ENCODE measurements around the gene BMF. TPM values are rescaled to one million over a fixed set of nuclear protein-coding genes. Genes with fewer than 3 reads are reported as not detected.

The BMF gene
- total RNA-seq, 1 donor from 2014 or later, result 46.6 TPM

DNA sequence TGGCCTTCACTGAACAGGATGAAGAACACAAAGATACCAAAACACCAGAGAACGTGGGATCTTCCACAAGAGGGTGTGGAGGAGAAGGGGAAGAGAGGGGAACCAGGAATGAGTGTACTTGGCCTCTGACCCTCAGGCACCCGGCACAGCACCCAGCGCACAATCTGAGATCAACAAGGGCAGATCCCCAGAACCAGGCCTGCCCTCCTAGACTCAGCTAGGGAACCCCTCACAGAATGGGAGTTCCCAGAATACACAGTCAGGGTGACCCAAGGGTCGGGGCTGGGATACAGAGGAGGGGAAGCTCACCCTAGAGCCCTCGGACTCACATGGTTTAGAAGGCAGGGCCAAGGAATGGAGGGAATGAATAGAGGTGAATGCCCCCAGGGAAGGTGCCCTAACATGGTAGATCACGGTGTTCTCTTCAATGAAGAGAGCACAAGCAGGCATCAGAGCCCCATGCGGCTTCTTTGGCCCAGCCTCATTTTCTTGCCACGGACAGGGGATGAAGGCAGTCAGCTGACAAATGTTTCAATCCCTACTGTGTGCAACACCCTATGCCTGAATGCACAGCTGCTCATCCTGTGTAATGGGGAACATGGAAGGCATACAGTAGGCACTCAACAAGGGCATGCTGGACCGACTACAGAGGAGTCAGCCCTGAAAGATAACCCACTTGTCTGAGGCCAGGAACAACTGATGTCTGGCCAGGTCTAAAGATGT lies 13.1 kb downstream of the BMF start:
- Mint-ChIP-seq H3K4me1 (ENCODE audit: unreplicated experiment) (peaks cover 86% of the 10 kb centered on the region), H3K27me3 (ENCODE audit: unreplicated experiment) (no peaks in the 10 kb centered on the region), H3K36me3 (ENCODE audit: unreplicated experiment) (peaks cover 34% of the 10 kb centered on the region), H3K9me3 (ENCODE audit: unreplicated experiment) (no peaks in the 10 kb centered on the region), H3K4me3 (ENCODE audit: unreplicated experiment) (peak overlapping the region; percentile 14), H3K27ac (ENCODE audit: unreplicated experiment) (peak overlapping the region; percentile 11)
- TF ChIP-seq, protein P1, sequence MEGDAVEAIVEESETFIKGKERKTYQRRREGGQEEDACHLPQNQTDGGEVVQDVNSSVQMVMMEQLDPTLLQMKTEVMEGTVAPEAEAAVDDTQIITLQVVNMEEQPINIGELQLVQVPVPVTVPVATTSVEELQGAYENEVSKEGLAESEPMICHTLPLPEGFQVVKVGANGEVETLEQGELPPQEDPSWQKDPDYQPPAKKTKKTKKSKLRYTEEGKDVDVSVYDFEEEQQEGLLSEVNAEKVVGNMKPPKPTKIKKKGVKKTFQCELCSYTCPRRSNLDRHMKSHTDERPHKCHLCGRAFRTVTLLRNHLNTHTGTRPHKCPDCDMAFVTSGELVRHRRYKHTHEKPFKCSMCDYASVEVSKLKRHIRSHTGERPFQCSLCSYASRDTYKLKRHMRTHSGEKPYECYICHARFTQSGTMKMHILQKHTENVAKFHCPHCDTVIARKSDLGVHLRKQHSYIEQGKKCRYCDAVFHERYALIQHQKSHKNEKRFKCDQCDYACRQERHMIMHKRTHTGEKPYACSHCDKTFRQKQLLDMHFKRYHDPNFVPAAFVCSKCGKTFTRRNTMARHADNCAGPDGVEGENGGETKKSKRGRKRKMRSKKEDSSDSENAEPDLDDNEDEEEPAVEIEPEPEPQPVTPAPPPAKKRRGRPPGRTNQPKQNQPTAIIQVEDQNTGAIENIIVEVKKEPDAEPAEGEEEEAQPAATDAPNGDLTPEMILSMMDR (IDR thresholded peaks at IDR 0.05), result no peak
- no peak for DNase-seq (ENCODE audit: extremely low spot score, unreplicated experiment)

DNA sequence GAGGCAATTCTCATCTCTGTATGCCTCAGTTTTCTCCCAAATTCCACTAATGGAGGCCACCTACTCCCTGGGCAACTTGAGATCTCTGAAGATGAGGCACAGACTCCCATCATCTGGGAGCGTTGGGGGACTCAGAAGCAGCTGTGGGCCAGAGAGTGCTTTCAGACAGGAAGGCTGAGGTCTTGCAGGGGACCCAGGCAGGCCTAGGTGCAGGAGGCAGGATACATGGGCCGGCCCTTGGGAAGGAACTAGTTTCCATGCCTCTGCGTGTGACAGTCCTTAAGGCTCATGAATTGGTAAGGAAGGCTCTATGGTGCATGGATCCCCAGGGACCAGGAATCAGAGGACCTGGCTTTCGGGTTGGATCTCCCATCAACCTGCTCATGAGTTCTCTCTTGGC lies 14.5 kb downstream of the BMF start:
- TF ChIP-seq, protein P1 (IDR thresholded peaks at IDR 0.05), result no peak
- Mint-ChIP-seq H3K4me1 (ENCODE audit: unreplicated experiment) (peaks cover 86% of the 10 kb centered on the region), H3K9me3 (ENCODE audit: unreplicated experiment) (no peaks in the 10 kb centered on the region), H3K27me3 (ENCODE audit: unreplicated experiment) (no peaks in the 10 kb centered on the region), H3K27ac (ENCODE audit: unreplicated experiment) (no peak overlapping the region), H3K36me3 (ENCODE audit: unreplicated experiment) (peaks cover 46% of the 10 kb centered on the region), H3K4me3 (ENCODE audit: unreplicated experiment) (no peak overlapping the region)
- DNase-seq (ENCODE audit: extremely low spot score, unreplicated experiment), result no peak

DNA sequence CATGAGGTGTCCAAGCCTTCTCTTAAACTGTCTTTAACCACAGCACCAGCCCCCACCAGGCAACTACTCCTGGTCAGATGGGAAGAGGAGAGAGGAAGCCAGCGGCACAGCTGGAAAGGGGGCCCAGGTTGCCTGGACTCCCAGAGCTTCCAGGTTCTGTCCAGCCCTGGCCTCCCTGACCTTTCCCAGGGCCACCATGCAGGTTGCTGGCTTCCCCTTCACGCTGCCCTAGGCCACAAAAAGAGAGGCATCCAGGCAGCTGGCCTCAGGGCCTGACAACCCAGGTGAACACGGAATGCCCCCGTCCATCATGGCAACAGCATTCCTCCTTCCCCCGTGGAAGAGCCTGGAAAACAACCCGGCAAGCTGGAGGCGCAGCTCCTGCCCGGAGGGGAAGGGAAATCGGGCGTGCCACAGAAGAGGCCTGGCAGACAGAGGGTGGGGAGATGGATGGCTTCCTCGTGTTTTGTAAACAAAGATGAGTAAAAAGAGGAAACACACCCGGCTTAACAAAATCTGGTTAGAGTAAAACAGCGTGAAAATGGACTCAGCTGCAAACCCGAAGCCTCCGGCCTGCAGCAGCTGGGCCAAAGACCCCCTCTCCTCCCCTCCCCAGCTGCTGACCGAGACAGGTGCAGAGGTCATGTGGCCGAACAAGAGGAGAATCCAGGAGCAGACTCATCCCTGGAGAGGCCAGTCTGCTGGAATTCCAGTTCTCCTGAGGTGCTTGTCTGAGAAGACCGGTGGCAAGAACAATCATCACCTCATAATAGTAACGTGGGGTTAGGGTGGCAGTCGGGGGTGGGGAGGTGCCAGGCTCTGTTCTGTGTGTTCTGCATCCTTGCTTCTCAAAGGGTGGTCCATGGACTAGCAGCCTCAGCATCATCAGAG lies 15.5 kb downstream of the BMF start:
- Mint-ChIP-seq H3K4me1 (ENCODE audit: unreplicated experiment) (peaks cover 86% of the 10 kb centered on the region), H3K9me3 (ENCODE audit: unreplicated experiment) (no peaks in the 10 kb centered on the region), H3K36me3 (ENCODE audit: unreplicated experiment) (peaks cover 46% of the 10 kb centered on the region), H3K27me3 (ENCODE audit: unreplicated experiment) (no peaks in the 10 kb centered on the region), H3K4me3 (ENCODE audit: unreplicated experiment) (peak overlapping the region; percentile 22), H3K27ac (ENCODE audit: unreplicated experiment) (peak overlapping the region; percentile 59)
- TF ChIP-seq, protein P1 (IDR thresholded peaks at IDR 0.05), result no peak
- DNase-seq (ENCODE audit: extremely low spot score, unreplicated experiment), result no peak

DNA sequence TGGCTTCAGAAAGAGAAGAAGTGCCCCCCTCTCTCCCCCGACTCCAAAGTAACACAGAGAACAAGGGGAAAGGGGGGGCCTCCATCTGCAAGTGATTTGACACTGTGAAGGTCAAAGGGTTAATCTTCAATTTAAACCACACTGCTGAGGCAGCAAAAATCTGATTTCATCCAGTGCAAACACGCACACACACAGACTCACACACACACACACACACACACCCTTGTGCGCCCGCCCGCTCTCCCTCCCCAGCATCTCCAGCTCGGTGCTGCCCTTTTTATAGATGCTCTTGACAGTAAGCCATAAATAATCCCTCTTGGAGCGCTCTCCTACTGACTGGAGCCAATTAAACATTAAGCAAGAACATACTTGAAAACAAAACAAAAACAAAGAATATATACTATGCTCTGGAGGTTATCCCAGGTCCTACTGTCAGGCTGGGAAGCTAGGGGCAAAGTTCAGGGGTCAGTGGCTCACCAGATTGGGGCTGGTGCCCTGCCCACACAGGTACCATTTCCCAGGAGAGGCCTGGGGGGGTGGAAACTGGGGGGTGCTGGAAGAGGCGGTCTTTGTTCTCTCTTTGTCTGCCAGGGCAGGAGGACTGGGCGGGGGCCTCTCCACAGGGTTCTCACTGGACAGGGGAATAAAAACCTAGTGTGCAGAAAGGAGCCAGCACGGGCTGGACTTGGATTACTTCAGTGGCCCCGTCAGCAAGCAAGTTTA lies 16.3 kb downstream of the BMF start:
- no peak for DNase-seq (ENCODE audit: extremely low spot score, unreplicated experiment)
- peak overlapping the region; percentile 22 for H3K4me3 Mint-ChIP-seq (ENCODE audit: unreplicated experiment)
- H3K36me3 Mint-ChIP-seq (ENCODE audit: unreplicated experiment), result peaks cover 46% of the 10 kb centered on the region
- H3K27me3 Mint-ChIP-seq (ENCODE audit: unreplicated experiment), result no peaks in the 10 kb centered on the region
- H3K27ac Mint-ChIP-seq (ENCODE audit: unreplicated experiment), result peak overlapping the region; percentile 59
- H3K9me3 Mint-ChIP-seq (ENCODE audit: unreplicated experiment), result no peaks in the 10 kb centered on the region
- peaks cover 82% of the 10 kb centered on the region for H3K4me1 Mint-ChIP-seq (ENCODE audit: unreplicated experiment)
- TF ChIP-seq, protein P1 (IDR thresholded peaks at IDR 0.05), result no peak

All from osteocyte (in vitro differentiated cells).